ENCODE measurements around the gene RNF41.
A peak's percentile ranks its signal among the peaks of the same experiment; 100 is the strongest.

Gene RNF41

GRCh38 chr12:56164345-56164729 is 57.4 kb downstream of the RNF41 start:
- TF ChIP-seq PPARA (CRISPR knock-in tag; IDR thresholded peaks at IDR 0.05; ENCODE audit: borderline replicate concordance), result no peak
- TF ChIP-seq ZNF565 (CRISPR knock-in tag; conservative IDR thresholded peaks at IDR 0.05; ENCODE audit: low read depth), result no peak
- TF ChIP-seq, protein P1, sequence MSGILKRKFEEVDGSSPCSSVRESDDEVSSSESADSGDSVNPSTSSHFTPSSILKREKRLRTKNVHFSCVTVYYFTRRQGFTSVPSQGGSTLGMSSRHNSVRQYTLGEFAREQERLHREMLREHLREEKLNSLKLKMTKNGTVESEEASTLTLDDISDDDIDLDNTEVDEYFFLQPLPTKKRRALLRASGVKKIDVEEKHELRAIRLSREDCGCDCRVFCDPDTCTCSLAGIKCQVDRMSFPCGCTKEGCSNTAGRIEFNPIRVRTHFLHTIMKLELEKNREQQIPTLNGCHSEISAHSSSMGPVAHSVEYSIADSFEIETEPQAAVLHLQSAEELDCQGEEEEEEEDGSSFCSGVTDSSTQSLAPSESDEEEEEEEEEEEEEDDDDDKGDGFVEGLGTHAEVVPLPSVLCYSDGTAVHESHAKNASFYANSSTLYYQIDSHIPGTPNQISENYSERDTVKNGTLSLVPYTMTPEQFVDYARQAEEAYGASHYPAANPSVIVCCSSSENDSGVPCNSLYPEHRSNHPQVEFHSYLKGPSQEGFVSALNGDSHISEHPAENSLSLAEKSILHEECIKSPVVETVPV (CRISPR knock-in tag; IDR thresholded peaks at IDR 0.05), result no peak
- TF ChIP-seq TCF4 (CRISPR knock-in tag; IDR thresholded peaks at IDR 0.05; ENCODE audit: borderline replicate concordance), result no peak
- TF ChIP-seq ARNTL (CRISPR knock-in tag; IDR thresholded peaks at IDR 0.05; ENCODE audit: borderline replicate concordance, low read depth), result no peak
- TF ChIP-seq TSHZ2 (CRISPR knock-in tag; IDR thresholded peaks at IDR 0.05), result no peak
- no peak for TF ChIP-seq ZFP30 (CRISPR knock-in tag; IDR thresholded peaks at IDR 0.05)
- no peak for TF ChIP-seq ZC3H10 (CRISPR knock-in tag; IDR thresholded peaks at IDR 0.05)
- no peak for TF ChIP-seq ZFP3 (CRISPR knock-in tag; IDR thresholded peaks at IDR 0.05)
- no peak for TF ChIP-seq PATZ1 (CRISPR knock-in tag; IDR thresholded peaks at IDR 0.05; ENCODE audit: borderline replicate concordance)
- TF ChIP-seq, protein P2, sequence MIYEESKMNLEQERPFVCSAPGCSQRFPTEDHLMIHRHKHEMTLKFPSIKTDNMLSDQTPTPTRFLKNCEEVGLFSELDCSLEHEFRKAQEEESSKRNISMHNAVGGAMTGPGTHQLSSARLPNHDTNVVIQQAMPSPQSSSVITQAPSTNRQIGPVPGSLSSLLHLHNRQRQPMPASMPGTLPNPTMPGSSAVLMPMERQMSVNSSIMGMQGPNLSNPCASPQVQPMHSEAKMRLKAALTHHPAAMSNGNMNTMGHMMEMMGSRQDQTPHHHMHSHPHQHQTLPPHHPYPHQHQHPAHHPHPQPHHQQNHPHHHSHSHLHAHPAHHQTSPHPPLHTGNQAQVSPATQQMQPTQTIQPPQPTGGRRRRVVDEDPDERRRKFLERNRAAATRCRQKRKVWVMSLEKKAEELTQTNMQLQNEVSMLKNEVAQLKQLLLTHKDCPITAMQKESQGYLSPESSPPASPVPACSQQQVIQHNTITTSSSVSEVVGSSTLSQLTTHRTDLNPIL (CRISPR knock-in tag; IDR thresholded peaks at IDR 0.05; ENCODE audit: low read depth), result no peak
- no peak for TF ChIP-seq OSR1 (CRISPR knock-in tag; IDR thresholded peaks at IDR 0.05)
- TF ChIP-seq BACH2 (CRISPR knock-in tag; IDR thresholded peaks at IDR 0.05; ENCODE audit: borderline replicate concordance), result no peak
- TF ChIP-seq ZNF8 (CRISPR knock-in tag; IDR thresholded peaks at IDR 0.05), result no peak
- TF ChIP-seq CSDC2 (CRISPR knock-in tag; IDR thresholded peaks at IDR 0.05), result no peak
- peak; percentile 3; the same call in 2 of the 3 replicates for ATAC-seq

- peak; percentile 2; the same call in 2 of the 3 replicates for ATAC-seq
- TF ChIP-seq ESRRG (CRISPR knock-in tag; IDR thresholded peaks at IDR 0.05), result no peak
- TF ChIP-seq TOX (CRISPR knock-in tag; IDR thresholded peaks at IDR 0.05; ENCODE audit: borderline replicate concordance), result peak; percentile 38; the same call in 1 of the 2 replicates
- TF ChIP-seq TCF4 (CRISPR knock-in tag; IDR thresholded peaks at IDR 0.05; ENCODE audit: borderline replicate concordance), result no peak
Observed at GRCh38 chr12:56163533-56164344, 58.0 kb downstream of the RNF41 start.

DNA sequence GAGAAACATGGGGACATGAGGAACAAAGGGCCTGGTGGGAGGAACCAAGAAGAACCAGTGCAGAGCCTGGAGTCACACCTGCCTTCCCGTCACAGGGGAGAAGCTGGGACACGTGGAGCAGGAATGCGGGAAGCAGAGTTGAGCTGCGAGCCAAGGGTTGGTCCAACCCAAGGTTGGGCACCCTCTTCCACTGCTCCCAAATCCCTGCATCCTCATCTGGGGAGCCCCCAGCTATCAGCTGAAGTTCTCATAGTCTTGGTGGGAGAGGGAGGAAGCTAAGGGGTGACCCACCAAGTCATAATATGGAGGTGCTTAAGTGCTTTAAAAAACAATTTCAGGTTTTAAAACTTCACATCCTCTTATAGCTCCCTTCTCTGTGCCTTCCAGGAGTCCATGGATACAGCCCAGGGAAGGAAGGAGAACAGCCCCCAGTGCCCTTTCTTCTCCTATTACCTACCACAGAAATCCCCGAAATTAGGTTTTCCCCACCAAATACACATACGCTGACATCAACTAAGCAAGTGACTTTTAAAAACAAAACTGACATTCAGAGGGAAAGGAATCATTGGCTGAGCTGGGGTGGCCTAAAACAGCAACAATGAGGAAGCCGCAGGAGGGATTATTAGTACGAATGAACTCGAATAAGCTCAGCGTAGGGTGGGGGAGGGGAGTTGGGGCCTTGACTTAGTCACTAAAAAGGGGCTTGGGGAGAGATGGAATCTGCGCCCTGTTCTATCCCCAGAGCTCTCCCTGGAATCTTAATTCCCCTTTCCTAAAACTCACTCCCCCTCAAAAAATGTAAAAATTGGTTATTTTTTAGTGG is 59.0 kb downstream of the RNF41 start:
- ATAC-seq, result no peak
- 0 out of 2 replicates have a peak, but pooled peaks have one; percentile 21 for TF ChIP-seq RARB (CRISPR knock-in tag; IDR thresholded peaks at IDR 0.05)
- TF ChIP-seq ISL1 (CRISPR knock-in tag; IDR thresholded peaks at IDR 0.05), result no peak
- no peak for TF ChIP-seq GLIS3 (CRISPR knock-in tag; IDR thresholded peaks at IDR 0.05)
